ENCODE data around the gene CCL11.

The CCL11 gene

GRCh38 chr17:34275881-34276280, 9.7 kb upstream of the CCL11 start:
- H3K36me3 ChIP-seq (replicated peaks) = no peaks in the 10 kb centered on the region
- no peaks in the 10 kb centered on the region for H3K27me3 ChIP-seq (replicated peaks)
- no peak overlapping the region for H3K4me3 ChIP-seq (ENCODE audit: low read depth, low read length)
- in situ Hi-C loops (cut with HindIII; ENCODE audit: low pct_ligation_motif_present, low sequenced_read_pairs) = no loop called here
- no peak for TF ChIP-seq CTCF (IDR thresholded peaks at IDR 0.05; ENCODE audit: low read depth, low read length, missing control alignments)
- peak; percentile 50 for DNase-seq
- no peak overlapping the region for H3K27ac ChIP-seq

GRCh38 chr17:34276826-34277225, 8.7 kb upstream of the CCL11 start:
- no peaks in the 10 kb centered on the region for H3K27me3 ChIP-seq (replicated peaks)
- H3K27ac ChIP-seq = no peak overlapping the region
- no peak for DNase-seq
- H3K4me3 ChIP-seq (ENCODE audit: low read depth, low read length) = no peak overlapping the region
- H3K36me3 ChIP-seq (replicated peaks) = no peaks in the 10 kb centered on the region
- in situ Hi-C loops (cut with HindIII; ENCODE audit: low pct_ligation_motif_present, low sequenced_read_pairs) = no loop called here
- TF ChIP-seq CTCF (IDR thresholded peaks at IDR 0.05; ENCODE audit: low read depth, low read length, missing control alignments) = no peak

DNA sequence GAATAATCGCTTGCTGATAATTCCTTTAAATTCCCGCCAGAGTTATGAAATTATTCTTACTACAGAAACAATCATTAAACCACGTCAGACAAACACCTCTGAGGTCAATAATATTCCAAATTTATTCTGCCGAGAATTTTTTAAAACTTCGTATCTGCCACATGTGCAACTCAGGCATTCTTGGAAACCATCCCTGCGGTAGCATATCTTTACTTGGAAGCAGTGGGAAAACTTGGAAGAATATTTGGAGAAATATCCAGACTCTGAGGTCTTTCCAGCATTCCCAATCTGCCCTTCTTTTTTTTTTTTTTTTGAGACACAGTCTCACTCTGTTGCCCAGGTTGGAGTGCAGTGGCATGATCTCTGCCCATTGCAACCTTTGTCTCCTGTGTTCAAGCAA, 2.0 kb upstream of the CCL11 start:
- in situ Hi-C loops (cut with HindIII; ENCODE audit: low pct_ligation_motif_present, low sequenced_read_pairs) = no loop called here
- DNase-seq = no peak

DNA sequence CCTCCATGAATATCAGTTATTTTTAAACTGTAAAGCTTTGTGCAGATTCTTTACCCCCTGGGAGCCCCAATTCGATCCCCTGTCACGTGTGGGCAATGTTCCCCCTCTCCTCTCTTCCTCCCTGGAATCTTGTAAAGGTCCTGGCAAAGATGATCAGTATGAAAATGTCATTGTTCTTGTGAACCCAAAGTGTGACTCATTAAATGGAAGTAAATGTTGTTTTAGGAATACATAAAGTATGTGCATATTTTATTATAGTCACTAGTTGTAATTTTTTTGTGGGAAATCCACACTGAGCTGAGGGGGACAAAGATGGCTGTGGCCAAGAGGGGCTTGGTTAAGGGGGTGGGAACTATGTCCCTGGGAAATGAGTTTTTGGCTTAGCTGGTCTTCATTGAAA, 2.3 kb downstream of the CCL11 start:
- no peak for DNase-seq
- no peak for TF ChIP-seq CTCF (IDR thresholded peaks at IDR 0.05; ENCODE audit: low read depth, low read length, missing control alignments)

More for the DNA sequence above, 2.0 kb upstream of the CCL11 start:
- no peaks in the 10 kb centered on the region for H3K27me3 ChIP-seq (replicated peaks)
- H3K36me3 ChIP-seq (replicated peaks) = no peaks in the 10 kb centered on the region
- no peak overlapping the region for H3K27ac ChIP-seq
- H3K4me3 ChIP-seq (ENCODE audit: low read depth, low read length) = no peak overlapping the region
- no peak for TF ChIP-seq CTCF (IDR thresholded peaks at IDR 0.05; ENCODE audit: low read depth, low read length, missing control alignments)

GRCh38 chr17:34290586-34290985, 5.0 kb downstream of the CCL11 start:
- TF ChIP-seq CTCF (IDR thresholded peaks at IDR 0.05; ENCODE audit: low read depth, low read length, missing control alignments) = no peak
- H3K4me3 ChIP-seq (ENCODE audit: low read depth, low read length) = no peak overlapping the region
- no peak for DNase-seq
- H3K27me3 ChIP-seq (replicated peaks) = no peaks in the 10 kb centered on the region
- no peak overlapping the region for H3K27ac ChIP-seq
- no peaks in the 10 kb centered on the region for H3K36me3 ChIP-seq (replicated peaks)
- in situ Hi-C loops (cut with HindIII; ENCODE audit: low pct_ligation_motif_present, low sequenced_read_pairs) = no loop called here

More for the DNA sequence above, 2.3 kb downstream of the CCL11 start:
- no peak overlapping the region for H3K27ac ChIP-seq
- in situ Hi-C loops (cut with HindIII; ENCODE audit: low pct_ligation_motif_present, low sequenced_read_pairs) = no loop called here
- no peaks in the 10 kb centered on the region for H3K27me3 ChIP-seq (replicated peaks)
- no peaks in the 10 kb centered on the region for H3K36me3 ChIP-seq (replicated peaks)
- no peak overlapping the region for H3K4me3 ChIP-seq (ENCODE audit: low read depth, low read length)

- no peaks in the 10 kb centered on the region for H3K36me3 ChIP-seq (replicated peaks)
Observed at GRCh38 chr17:34291721-34292348, 6.3 kb downstream of the CCL11 start.

More at GRCh38 chr17:34291721-34292348, 6.3 kb downstream of the CCL11 start:
- no peak for DNase-seq
- TF ChIP-seq CTCF (IDR thresholded peaks at IDR 0.05; ENCODE audit: low read depth, low read length, missing control alignments) = no peak
- Histone ChIP-seq H3K27me3 (replicated peaks) (no peaks in the 10 kb centered on the region), H3K4me3 (ENCODE audit: low read depth, low read length) (no peak overlapping the region), H3K27ac (no peak overlapping the region)
- in situ Hi-C loops (cut with HindIII; ENCODE audit: low pct_ligation_motif_present, low sequenced_read_pairs) = no loop called here
